Hepatocyte (in vitro differentiated cells): ENCODE results near the gene NBAS.

ENCODE experiments used
- CTCF ChIP-seq: fragments of 200-600 bp; sonication (generic); IDR thresholded peaks from 2 replicates; pipeline ENCODE4 v1.5.1; 2016; ENCODE audit warnings: antibody characterized with exemption, mild to moderate bottlenecking; ENCODE audit not compliant: poor library complexity
- EZH2 ChIP-seq: fragments of 200-600 bp; sonication (generic); IDR thresholded peaks from 2 replicates; pipeline ENCODE4 v1.6.1; 2016; ENCODE audit warnings: antibody characterized with exemption, mild to moderate bottlenecking, borderline replicate concordance

- TF ChIP-seq CTCF: no peak
- TF ChIP-seq EZH2: no peak
Observed at GRCh38 chr2:15271276-15271675, 289.9 kb downstream of the NBAS start.
